ENCODE results near the gene IFT74.

The IFT74 gene

DNA sequence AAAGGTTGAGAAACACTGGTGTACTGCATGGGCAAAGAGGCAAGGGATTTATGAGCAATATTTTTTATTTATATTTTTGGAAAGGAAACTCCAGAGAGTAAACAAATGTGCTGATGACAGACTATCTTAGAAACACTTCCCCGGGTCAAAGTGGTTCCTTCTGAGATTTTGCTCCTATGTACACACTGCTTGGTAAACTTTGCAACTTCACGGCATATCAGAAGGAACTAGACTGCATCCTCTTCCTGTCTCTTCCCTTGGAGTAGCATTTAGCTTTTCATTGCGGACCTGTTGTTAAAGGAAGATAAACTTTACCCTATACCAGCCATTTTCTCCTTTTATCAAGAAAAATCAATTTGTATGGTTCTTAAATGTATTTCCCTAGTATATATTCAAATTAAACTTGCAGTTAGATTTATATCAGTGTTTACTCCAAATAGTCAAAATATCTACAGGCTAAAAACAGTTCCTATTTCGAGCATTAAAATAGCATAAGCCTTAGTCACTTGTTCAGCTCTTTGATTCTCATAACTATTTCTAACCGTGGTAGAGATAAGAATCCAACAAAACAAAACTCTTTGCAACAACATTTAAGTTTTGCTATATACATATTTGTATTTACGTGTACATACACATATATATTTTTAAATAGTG is 97.3 kb downstream of the IFT74 start:
- Histone ChIP-seq H3K9me3 (ENCODE audit: control insufficient read depth, low read length) (no peaks in the 10 kb centered on the region), H3K27me3 (ENCODE audit: control insufficient read depth, insufficient read depth, low read length) (no peaks in the 10 kb centered on the region), H3K4me3 (ENCODE audit: low read length) (no peak overlapping the region), H3K4me1 (ENCODE audit: control insufficient read depth, insufficient read depth, low read length) (peaks cover 11% of the 10 kb centered on the region), H3K36me3 (ENCODE audit: control insufficient read depth, insufficient read depth, low read length) (no peaks in the 10 kb centered on the region), H3K9ac (ENCODE audit: low read length) (no peak overlapping the region)

GRCh38 chr9:27054125-27054524 is 97.9 kb downstream of the IFT74 start:
- Histone ChIP-seq H3K36me3 (ENCODE audit: control insufficient read depth, insufficient read depth, low read length) (no peaks in the 10 kb centered on the region), H3K4me1 (ENCODE audit: control insufficient read depth, insufficient read depth, low read length) (peaks cover 11% of the 10 kb centered on the region), H3K4me3 (ENCODE audit: low read length) (no peak overlapping the region), H3K9me3 (ENCODE audit: control insufficient read depth, low read length) (no peaks in the 10 kb centered on the region), H3K9ac (ENCODE audit: low read length) (no peak overlapping the region), H3K27me3 (ENCODE audit: control insufficient read depth, insufficient read depth, low read length) (no peaks in the 10 kb centered on the region)

- H3K9ac ChIP-seq (ENCODE audit: low read length): no peak overlapping the region
- no peak overlapping the region for H3K4me3 ChIP-seq (ENCODE audit: low read length)
- H3K27me3 ChIP-seq (ENCODE audit: control insufficient read depth, insufficient read depth, low read length): no peaks in the 10 kb centered on the region
- no peaks in the 10 kb centered on the region for H3K9me3 ChIP-seq (ENCODE audit: control insufficient read depth, low read length)
- no peaks in the 10 kb centered on the region for H3K36me3 ChIP-seq (ENCODE audit: control insufficient read depth, insufficient read depth, low read length)
- peaks cover 16% of the 10 kb centered on the region for H3K4me1 ChIP-seq (ENCODE audit: control insufficient read depth, insufficient read depth, low read length)
These were observed 98.6 kb downstream of the IFT74 start for GRCh38 chr9:27054841-27055240.

GRCh38 chr9:27059412-27059811 is 103.2 kb downstream of the IFT74 start:
- Histone ChIP-seq H3K4me1 (ENCODE audit: control insufficient read depth, insufficient read depth, low read length) (peaks cover 10% of the 10 kb centered on the region), H3K36me3 (ENCODE audit: control insufficient read depth, insufficient read depth, low read length) (no peaks in the 10 kb centered on the region), H3K27me3 (ENCODE audit: control insufficient read depth, insufficient read depth, low read length) (no peaks in the 10 kb centered on the region), H3K4me3 (ENCODE audit: low read length) (no peak overlapping the region), H3K9ac (ENCODE audit: low read length) (no peak overlapping the region), H3K9me3 (ENCODE audit: control insufficient read depth, low read length) (no peaks in the 10 kb centered on the region)

DNA sequence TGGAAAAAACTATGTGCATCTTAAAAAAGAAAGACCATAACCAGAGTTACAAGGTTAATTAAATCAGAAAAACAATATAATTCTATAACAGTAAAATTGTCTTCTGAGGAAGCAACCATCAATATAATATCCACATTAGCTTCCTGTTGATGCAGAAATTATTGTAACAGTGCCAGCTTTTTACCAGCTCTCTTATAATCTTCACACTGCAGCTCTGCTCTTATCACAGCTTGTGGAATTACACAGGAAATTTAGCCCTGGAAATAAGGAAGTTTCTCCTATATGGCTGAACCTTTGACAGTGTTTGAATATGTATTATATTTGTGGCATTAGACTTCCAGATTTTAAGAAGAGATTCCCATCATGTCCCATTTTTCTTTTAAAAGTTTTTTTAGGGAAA is 103.7 kb downstream of the IFT74 start:
- no peak overlapping the region for H3K4me3 ChIP-seq (ENCODE audit: low read length)
- no peaks in the 10 kb centered on the region for H3K27me3 ChIP-seq (ENCODE audit: control insufficient read depth, insufficient read depth, low read length)
- no peaks in the 10 kb centered on the region for H3K9me3 ChIP-seq (ENCODE audit: control insufficient read depth, low read length)
- H3K9ac ChIP-seq (ENCODE audit: low read length): no peak overlapping the region
- H3K4me1 ChIP-seq (ENCODE audit: control insufficient read depth, insufficient read depth, low read length): peaks cover 5% of the 10 kb centered on the region
- H3K36me3 ChIP-seq (ENCODE audit: control insufficient read depth, insufficient read depth, low read length): no peaks in the 10 kb centered on the region

- no peak overlapping the region for H3K9ac ChIP-seq (ENCODE audit: low read length)
- no peaks in the 10 kb centered on the region for H3K27me3 ChIP-seq (ENCODE audit: control insufficient read depth, insufficient read depth, low read length)
- no peaks in the 10 kb centered on the region for H3K9me3 ChIP-seq (ENCODE audit: control insufficient read depth, low read length)
- no peaks in the 10 kb centered on the region for H3K36me3 ChIP-seq (ENCODE audit: control insufficient read depth, insufficient read depth, low read length)
- H3K4me1 ChIP-seq (ENCODE audit: control insufficient read depth, insufficient read depth, low read length): no peaks in the 10 kb centered on the region
- no peak overlapping the region for H3K4me3 ChIP-seq (ENCODE audit: low read length)
These were observed 109.1 kb downstream of the IFT74 start for GRCh38 chr9:27065288-27065687.

- H3K9ac ChIP-seq (ENCODE audit: low read length): no peak overlapping the region
- no peaks in the 10 kb centered on the region for H3K27me3 ChIP-seq (ENCODE audit: control insufficient read depth, insufficient read depth, low read length)
- no peak overlapping the region for H3K4me3 ChIP-seq (ENCODE audit: low read length)
- no peaks in the 10 kb centered on the region for H3K9me3 ChIP-seq (ENCODE audit: control insufficient read depth, low read length)
- no peaks in the 10 kb centered on the region for H3K36me3 ChIP-seq (ENCODE audit: control insufficient read depth, insufficient read depth, low read length)
- no peaks in the 10 kb centered on the region for H3K4me1 ChIP-seq (ENCODE audit: control insufficient read depth, insufficient read depth, low read length)
These were observed 117.9 kb downstream of the IFT74 start for GRCh38 chr9:27073841-27074728.

DNA sequence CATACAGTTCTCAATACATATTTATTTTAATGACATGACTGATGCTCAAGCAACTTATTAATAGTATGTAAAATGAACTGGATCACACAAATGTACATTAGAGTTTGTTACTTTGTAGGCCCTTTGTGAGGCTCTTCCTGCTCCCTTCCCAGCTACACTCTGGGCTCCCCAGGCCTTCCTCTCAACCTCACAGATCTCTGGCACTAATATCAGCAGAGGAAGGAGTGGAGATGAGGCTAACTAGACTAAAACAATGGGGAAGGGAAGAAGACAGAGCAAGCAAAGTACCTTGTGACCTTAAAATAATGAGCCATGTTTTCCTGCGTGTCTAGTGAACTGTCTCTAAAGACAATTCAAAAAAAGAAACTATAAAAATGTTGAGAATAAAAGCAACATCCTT is 122.5 kb downstream of the IFT74 start:
- H3K4me1 ChIP-seq (ENCODE audit: control insufficient read depth, insufficient read depth, low read length): no peaks in the 10 kb centered on the region
- H3K4me3 ChIP-seq (ENCODE audit: low read length): no peak overlapping the region
- H3K27me3 ChIP-seq (ENCODE audit: control insufficient read depth, insufficient read depth, low read length): no peaks in the 10 kb centered on the region
- H3K9me3 ChIP-seq (ENCODE audit: control insufficient read depth, low read length): no peaks in the 10 kb centered on the region
- H3K36me3 ChIP-seq (ENCODE audit: control insufficient read depth, insufficient read depth, low read length): no peaks in the 10 kb centered on the region
- no peak overlapping the region for H3K9ac ChIP-seq (ENCODE audit: low read length)

GRCh38 chr9:27085456-27085855 is 129.2 kb downstream of the IFT74 start:
- Histone ChIP-seq H3K27me3 (ENCODE audit: control insufficient read depth, insufficient read depth, low read length) (no peaks in the 10 kb centered on the region), H3K4me1 (ENCODE audit: control insufficient read depth, insufficient read depth, low read length) (no peaks in the 10 kb centered on the region), H3K4me3 (ENCODE audit: low read length) (no peak overlapping the region), H3K36me3 (ENCODE audit: control insufficient read depth, insufficient read depth, low read length) (no peaks in the 10 kb centered on the region), H3K9ac (ENCODE audit: low read length) (no peak overlapping the region), H3K9me3 (ENCODE audit: control insufficient read depth, low read length) (no peaks in the 10 kb centered on the region)

DNA sequence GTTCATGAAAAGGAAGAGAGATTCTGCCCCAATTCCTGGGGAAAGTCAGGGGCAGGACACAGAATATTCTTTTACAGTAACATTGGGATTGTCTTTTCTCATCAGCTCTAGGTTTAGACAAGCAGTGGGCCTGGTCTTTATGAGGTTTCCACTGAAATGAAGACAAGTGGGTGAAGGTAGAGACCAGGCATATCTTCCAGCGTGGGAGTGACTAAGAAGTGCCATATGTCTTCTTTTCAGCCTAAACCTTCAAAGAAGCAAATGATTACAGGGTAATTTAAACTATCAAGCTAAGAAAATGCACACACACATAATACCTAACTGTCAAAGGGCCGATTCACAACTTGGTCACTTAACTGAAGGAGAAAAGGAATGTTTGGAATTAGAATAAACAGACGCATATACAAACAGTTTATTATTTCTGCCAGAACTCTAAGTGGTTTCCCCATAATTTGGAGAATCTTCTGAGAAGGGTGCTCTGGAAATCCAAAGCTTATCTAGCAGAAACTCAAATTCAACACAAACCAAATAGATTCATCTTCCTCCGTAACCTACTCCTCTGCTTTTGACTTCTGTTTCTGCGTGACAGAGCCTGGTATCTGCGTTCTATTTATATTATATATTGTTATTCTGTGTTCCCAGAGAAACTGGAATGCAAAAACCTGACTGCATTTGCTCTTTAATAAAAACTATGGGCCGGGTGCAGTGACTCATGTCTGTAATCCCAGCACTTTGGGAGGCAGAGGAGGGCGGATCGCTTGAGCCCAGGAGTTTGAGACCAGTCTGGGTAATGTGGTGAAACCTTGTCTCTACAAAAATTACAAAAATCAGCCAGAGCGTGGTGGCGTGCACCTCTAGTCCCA is 130.8 kb downstream of the IFT74 start:
- no peak overlapping the region for H3K9ac ChIP-seq (ENCODE audit: low read length)
- no peaks in the 10 kb centered on the region for H3K9me3 ChIP-seq (ENCODE audit: control insufficient read depth, low read length)
- no peaks in the 10 kb centered on the region for H3K4me1 ChIP-seq (ENCODE audit: control insufficient read depth, insufficient read depth, low read length)
- H3K36me3 ChIP-seq (ENCODE audit: control insufficient read depth, insufficient read depth, low read length): no peaks in the 10 kb centered on the region
- H3K4me3 ChIP-seq (ENCODE audit: low read length): no peak overlapping the region
- H3K27me3 ChIP-seq (ENCODE audit: control insufficient read depth, insufficient read depth, low read length): no peaks in the 10 kb centered on the region

DNA sequence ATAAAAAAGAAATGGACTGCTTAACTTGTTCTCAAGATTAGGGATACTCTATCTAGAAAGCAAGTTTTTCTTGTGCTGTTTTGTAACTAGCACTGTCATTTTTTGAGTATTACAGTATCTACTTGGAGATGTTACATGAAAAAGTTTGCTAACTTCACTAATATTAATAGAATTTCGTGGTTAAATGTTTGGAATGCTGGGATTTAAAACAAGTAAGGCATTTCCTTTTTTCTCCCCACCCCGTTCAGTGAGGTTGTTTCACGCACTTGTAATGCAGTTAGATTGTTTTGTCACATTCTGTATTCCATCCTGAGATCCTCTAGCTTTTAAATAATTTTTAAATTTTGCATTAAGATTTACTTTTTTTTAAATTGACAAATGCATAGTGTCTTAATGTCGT is 132.8 kb downstream of the IFT74 start:
- Histone ChIP-seq H3K4me1 (ENCODE audit: control insufficient read depth, insufficient read depth, low read length) (no peaks in the 10 kb centered on the region), H3K9ac (ENCODE audit: low read length) (no peak overlapping the region), H3K27me3 (ENCODE audit: control insufficient read depth, insufficient read depth, low read length) (no peaks in the 10 kb centered on the region), H3K4me3 (ENCODE audit: low read length) (no peak overlapping the region), H3K36me3 (ENCODE audit: control insufficient read depth, insufficient read depth, low read length) (no peaks in the 10 kb centered on the region), H3K9me3 (ENCODE audit: control insufficient read depth, low read length) (no peaks in the 10 kb centered on the region)

GRCh38 chr9:27089706-27090105 is 133.5 kb downstream of the IFT74 start:
- no peaks in the 10 kb centered on the region for H3K9me3 ChIP-seq (ENCODE audit: control insufficient read depth, low read length)

More at GRCh38 chr9:27089706-27090105, 133.5 kb downstream of the IFT74 start:
- Histone ChIP-seq H3K4me1 (ENCODE audit: control insufficient read depth, insufficient read depth, low read length) (no peaks in the 10 kb centered on the region), H3K36me3 (ENCODE audit: control insufficient read depth, insufficient read depth, low read length) (no peaks in the 10 kb centered on the region), H3K27me3 (ENCODE audit: control insufficient read depth, insufficient read depth, low read length) (no peaks in the 10 kb centered on the region), H3K9ac (ENCODE audit: low read length) (no peak overlapping the region), H3K4me3 (ENCODE audit: low read length) (no peak overlapping the region)
